Hematopoietic multipotent progenitor cell (in vitro differentiated cells): ENCODE results near the gene BOK. TPM values are rescaled to one million over a fixed set of nuclear protein-coding genes. Genes with fewer than 3 reads are reported as not detected.

Experiments used
- DNase-seq, 3 donors: peaks; one replicate each; pipeline ENCODE4 v3.0.0-alpha.2; 2011 to 2015; ENCODE audit warnings: low read depth in 2 of 3, low spot score in 2 of 3
- total RNA-seq: library from RNA; depleted of rRNA; stranded (reverse); fragments of >200 nt; gene quantifications from one replicate; pipeline ENCODE4 v1.2.3, GENCODE V29; 2012

BOK gene
- total RNA-seq, 1 donor = under 0.01 TPM

- peak in 1 of 3 donors; percentile 20 for DNase-seq
Measured at GRCh38 chr2:241595600-241596140, 37.1 kb downstream of the BOK start.

GRCh38 chr2:241597561-241597960 is 39.0 kb downstream of the BOK start:
- DNase-seq = no peak

GRCh38 chr2:241598061-241598460 is 39.5 kb downstream of the BOK start:
- no peak for DNase-seq

- peak in 1 of 3 donors; percentile 22 for DNase-seq
Measured at GRCh38 chr2:241598487-241598886, 39.9 kb downstream of the BOK start.

GRCh38 chr2:241599615-241600014 is 41.1 kb downstream of the BOK start:
- DNase-seq = no peak

- DNase-seq = no peak
Measured at GRCh38 chr2:241601841-241602240, 43.3 kb downstream of the BOK start.

GRCh38 chr2:241602720-241603119 is 44.2 kb downstream of the BOK start:
- DNase-seq = no peak

- DNase-seq = no peak
Measured at GRCh38 chr2:241603686-241604085, 45.1 kb downstream of the BOK start.

- DNase-seq = no peak
Measured at GRCh38 chr2:241606186-241606585, 47.6 kb downstream of the BOK start.

GRCh38 chr2:241607162-241607885 is 48.8 kb downstream of the BOK start:
- DNase-seq = no peak

GRCh38 chr2:241608881-241609280 is 50.3 kb downstream of the BOK start:
- DNase-seq = no peak

- peak; percentile 77 to 95 (median 95) for DNase-seq
Measured at GRCh38 chr2:241609859-241610793, 51.6 kb downstream of the BOK start.

- no peak for DNase-seq
Measured at GRCh38 chr2:241611062-241611461, 52.5 kb downstream of the BOK start.

GRCh38 chr2:241612156-241613016 is 53.8 kb downstream of the BOK start:
- no peak for DNase-seq

GRCh38 chr2:241613017-241613780 is 54.7 kb downstream of the BOK start:
- DNase-seq = no peak

GRCh38 chr2:241615041-241615440 is 56.5 kb downstream of the BOK start:
- DNase-seq = no peak

GRCh38 chr2:241615522-241616052 is 57.0 kb downstream of the BOK start:
- DNase-seq = no peak

GRCh38 chr2:241616168-241617125 is 57.9 kb downstream of the BOK start:
- DNase-seq = no peak
